Measurements from ENCODE around the gene TMUB1. TPM values are rescaled to one million over a fixed set of nuclear protein-coding genes. Genes with fewer than 3 reads are reported as not detected.
A peak's percentile ranks its signal among the peaks of the same experiment; 100 is the strongest.

TMUB1 gene
- total and polyA plus RNA-seq, 9 of the 15 experiments (the other 6 are each of a cell fraction or from before 2014, with no cell fraction given) = 0.14 to 241 (median 74.1) TPM

GRCh38 chr7:151057506-151057988 lies 25.7 kb downstream of the TMUB1 start, which contains the start of gene CDK5 (continued):
- TF ChIP-seq CAMTA2 (CRISPR knock-in tag; conservative IDR thresholded peaks at IDR 0.05) = 0 out of 2 replicates have a peak, but pooled peaks have one; percentile 64
- TF ChIP-seq, protein P1, sequence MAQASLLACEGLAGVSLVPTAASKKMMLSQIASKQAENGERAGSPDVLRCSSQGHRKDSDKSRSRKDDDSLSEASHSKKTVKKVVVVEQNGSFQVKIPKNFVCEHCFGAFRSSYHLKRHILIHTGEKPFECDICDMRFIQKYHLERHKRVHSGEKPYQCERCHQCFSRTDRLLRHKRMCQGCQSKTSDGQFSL (CRISPR knock-in tag; IDR thresholded peaks at IDR 0.05) = no peak
- TF ChIP-seq, protein P1 (tag; IDR thresholded peaks at IDR 0.05) = no peak
- TF ChIP-seq HMG20B (CRISPR knock-in tag; IDR thresholded peaks at IDR 0.05) = no peak
- no peak for TF ChIP-seq SMARCB1 (IDR thresholded peaks at IDR 0.05; ENCODE audit: insufficient read length, low read depth)
- TF ChIP-seq NRF1 (conservative IDR thresholded peaks at IDR 0.05 in 1 of 2, IDR thresholded peaks at IDR 0.05 in 1 of 2) = no peak
- TF ChIP-seq, protein P2, sequence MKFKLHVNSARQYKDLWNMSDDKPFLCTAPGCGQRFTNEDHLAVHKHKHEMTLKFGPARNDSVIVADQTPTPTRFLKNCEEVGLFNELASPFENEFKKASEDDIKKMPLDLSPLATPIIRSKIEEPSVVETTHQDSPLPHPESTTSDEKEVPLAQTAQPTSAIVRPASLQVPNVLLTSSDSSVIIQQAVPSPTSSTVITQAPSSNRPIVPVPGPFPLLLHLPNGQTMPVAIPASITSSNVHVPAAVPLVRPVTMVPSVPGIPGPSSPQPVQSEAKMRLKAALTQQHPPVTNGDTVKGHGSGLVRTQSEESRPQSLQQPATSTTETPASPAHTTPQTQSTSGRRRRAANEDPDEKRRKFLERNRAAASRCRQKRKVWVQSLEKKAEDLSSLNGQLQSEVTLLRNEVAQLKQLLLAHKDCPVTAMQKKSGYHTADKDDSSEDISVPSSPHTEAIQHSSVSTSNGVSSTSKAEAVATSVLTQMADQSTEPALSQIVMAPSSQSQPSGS (CRISPR knock-in tag; IDR thresholded peaks at IDR 0.05) = no peak
- TF ChIP-seq CBX8 (IDR thresholded peaks at IDR 0.05; ENCODE audit: borderline replicate concordance, extremely low read depth, low read depth, low read length, poor library complexity, severe bottlenecking) = no peak
- 0 out of 2 replicates have a peak, but pooled peaks have one; percentile 16 for TF ChIP-seq KDM2B (CRISPR knock-in tag; IDR thresholded peaks at IDR 0.05)
- no peak for TF ChIP-seq PRMT5 (CRISPR knock-in tag; IDR thresholded peaks at IDR 0.05)
- TF ChIP-seq, protein P3, sequence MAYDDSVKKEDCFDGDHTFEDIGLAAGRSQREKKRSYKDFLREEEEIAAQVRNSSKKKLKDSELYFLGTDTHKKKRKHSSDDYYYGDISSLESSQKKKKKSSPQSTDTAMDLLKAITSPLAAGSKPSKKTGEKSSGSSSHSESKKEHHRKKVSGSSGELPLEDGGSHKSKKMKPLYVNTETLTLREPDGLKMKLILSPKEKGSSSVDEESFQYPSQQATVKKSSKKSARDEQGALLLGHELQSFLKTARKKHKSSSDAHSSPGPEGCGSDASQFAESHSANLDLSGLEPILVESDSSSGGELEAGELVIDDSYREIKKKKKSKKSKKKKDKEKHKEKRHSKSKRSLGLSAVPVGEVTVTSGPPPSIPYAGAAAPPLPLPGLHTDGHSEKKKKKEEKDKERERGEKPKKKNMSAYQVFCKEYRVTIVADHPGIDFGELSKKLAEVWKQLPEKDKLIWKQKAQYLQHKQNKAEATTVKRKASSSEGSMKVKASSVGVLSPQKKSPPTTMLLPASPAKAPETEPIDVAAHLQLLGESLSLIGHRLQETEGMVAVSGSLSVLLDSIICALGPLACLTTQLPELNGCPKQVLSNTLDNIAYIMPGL (CRISPR knock-in tag; IDR thresholded peaks at IDR 0.05) = no peak
- no peak for TF ChIP-seq GATAD2A (IDR thresholded peaks at IDR 0.05)
- TF ChIP-seq SRSF9 (IDR thresholded peaks at IDR 0.05; ENCODE audit: borderline replicate concordance, low read depth, low read length) = no peak
- no peak for TF ChIP-seq PYGO2 (tag; IDR thresholded peaks at IDR 0.05)
- no peak for TF ChIP-seq KDM1A (IDR thresholded peaks at IDR 0.05)
- no peak for TF ChIP-seq ZNF274 (IDR thresholded peaks at IDR 0.05; ENCODE audit: borderline replicate concordance, low read depth, low read length)
- no peak for TF ChIP-seq TCF7 (IDR thresholded peaks at IDR 0.05; ENCODE audit: borderline replicate concordance)
- no peak for TF ChIP-seq KLF16 (IDR thresholded peaks at IDR 0.05)
- TF ChIP-seq HDAC2 (IDR thresholded peaks at IDR 0.05) = no peak
- TF ChIP-seq MTF1 (CRISPR knock-in tag; IDR thresholded peaks at IDR 0.05; ENCODE audit: borderline replicate concordance) = no peak
- no peak for TF ChIP-seq ELF2 (CRISPR knock-in tag; IDR thresholded peaks at IDR 0.05)
- no peak for TF ChIP-seq ZNF41 (CRISPR knock-in tag; conservative IDR thresholded peaks at IDR 0.05)
- TF ChIP-seq, protein P4, sequence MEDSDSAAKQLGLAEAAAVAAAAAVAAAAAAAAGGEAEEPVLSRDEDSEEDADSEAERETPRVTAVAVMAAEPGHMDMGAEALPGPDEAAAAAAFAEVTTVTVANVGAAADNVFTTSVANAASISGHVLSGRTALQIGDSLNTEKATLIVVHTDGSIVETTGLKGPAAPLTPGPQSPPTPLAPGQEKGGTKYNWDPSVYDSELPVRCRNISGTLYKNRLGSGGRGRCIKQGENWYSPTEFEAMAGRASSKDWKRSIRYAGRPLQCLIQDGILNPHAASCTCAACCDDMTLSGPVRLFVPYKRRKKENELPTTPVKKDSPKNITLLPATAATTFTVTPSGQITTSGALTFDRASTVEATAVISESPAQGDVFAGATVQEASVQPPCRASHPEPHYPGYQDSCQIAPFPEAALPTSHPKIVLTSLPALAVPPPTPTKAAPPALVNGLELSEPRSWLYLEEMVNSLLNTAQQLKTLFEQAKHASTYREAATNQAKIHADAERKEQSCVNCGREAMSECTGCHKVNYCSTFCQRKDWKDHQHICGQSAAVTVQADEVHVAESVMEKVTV (CRISPR knock-in tag; IDR thresholded peaks at IDR 0.05) = 0 out of 2 replicates have a peak, but pooled peaks have one; percentile 25

Data from K562 (cell line).